ENCODE measurements around the gene HOXB3. TPM values are rescaled to one million over a fixed set of nuclear protein-coding genes. Genes with fewer than 3 reads are reported as not detected.
A peak's percentile ranks its signal among the peaks of the same experiment; 100 is the strongest.

Gene HOXB3
- total and polyA plus RNA-seq, 8 donors = 1.1 to 5.6 (median 2.0) TPM

- 2 to 3% methylated on average over 16 of the region's 16 CpGs for WGBS, 2 donors
- FAIRE-seq (no peak), ATAC-seq (no peak), DNase-seq (no peak)
- Histone ChIP-seq H3K27ac (peak overlapping the region in 2 of 4 donors; percentile 1 to 48), H3K27me3 (peaks cover 0 to 87% (median 6%) of the 10 kb centered on the region in 4 donors), H3K9me3 (no peaks in the 10 kb centered on the region), H3K36me3 (no peaks in the 10 kb centered on the region), H3K4me1 (peaks cover 0 to 12% (median 0%) of the 10 kb centered on the region in 3 donors), H3K4me3 (peak overlapping the region; percentile 28 to 50 (median 32))
- TF ChIP-seq, protein P1, sequence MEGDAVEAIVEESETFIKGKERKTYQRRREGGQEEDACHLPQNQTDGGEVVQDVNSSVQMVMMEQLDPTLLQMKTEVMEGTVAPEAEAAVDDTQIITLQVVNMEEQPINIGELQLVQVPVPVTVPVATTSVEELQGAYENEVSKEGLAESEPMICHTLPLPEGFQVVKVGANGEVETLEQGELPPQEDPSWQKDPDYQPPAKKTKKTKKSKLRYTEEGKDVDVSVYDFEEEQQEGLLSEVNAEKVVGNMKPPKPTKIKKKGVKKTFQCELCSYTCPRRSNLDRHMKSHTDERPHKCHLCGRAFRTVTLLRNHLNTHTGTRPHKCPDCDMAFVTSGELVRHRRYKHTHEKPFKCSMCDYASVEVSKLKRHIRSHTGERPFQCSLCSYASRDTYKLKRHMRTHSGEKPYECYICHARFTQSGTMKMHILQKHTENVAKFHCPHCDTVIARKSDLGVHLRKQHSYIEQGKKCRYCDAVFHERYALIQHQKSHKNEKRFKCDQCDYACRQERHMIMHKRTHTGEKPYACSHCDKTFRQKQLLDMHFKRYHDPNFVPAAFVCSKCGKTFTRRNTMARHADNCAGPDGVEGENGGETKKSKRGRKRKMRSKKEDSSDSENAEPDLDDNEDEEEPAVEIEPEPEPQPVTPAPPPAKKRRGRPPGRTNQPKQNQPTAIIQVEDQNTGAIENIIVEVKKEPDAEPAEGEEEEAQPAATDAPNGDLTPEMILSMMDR (IDR thresholded peaks at IDR 0.05) = no peak
- intact Hi-C loops (cut with DNase I) = loop anchor here in 1 of 3 donors (10.0 kb wide), 1 partner anchor 243 kb away; no protein-coding TSS in a partner anchor
Observed at GRCh38 chr17:48597528-48597777, 7.4 kb upstream of the HOXB3 start.

DNA sequence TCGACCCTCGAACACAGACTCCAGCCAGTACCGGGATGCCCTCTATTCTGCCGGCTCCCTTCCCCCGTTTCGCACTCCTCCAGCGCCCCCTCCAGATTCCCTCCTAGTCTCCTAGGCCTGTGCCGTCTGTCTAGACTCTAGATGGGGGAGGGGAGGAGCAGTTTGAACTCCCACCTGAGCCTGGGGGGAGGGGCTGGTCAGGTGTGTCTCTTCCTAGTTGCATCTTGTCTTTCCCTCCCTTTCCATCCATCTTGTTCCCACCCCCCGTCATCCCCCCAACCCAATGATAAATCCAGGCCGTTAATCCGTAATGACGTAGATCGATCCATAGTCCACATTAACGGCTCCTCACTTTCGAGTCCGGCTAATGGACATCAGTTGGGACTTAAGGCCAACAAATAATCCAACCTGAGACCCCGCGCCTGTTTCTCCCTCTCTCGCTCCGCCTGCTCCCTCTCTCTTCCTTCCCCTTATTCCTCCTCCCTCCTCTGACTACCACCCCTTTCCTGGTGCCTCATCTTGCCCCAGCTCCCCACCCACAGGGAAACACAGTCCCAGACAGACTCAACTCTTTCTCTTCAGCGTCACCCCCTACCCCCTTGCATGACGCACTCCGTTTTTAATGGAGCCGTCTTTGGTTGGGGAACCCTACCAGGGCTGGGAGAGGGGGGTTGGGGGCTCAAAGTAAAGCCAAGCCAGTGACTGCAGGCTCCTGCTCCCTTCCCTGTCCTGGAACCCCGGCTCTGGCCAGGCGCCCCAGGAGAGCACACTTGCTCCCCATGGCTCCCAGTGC lies 6.9 kb upstream of the HOXB3 start:
- TF ChIP-seq, protein P1 (IDR thresholded peaks at IDR 0.05) = no peak
- intact Hi-C loops (cut with DNase I) = loop anchor here in 1 of 3 donors (10.0 kb wide), 1 partner anchor 242 kb away; no protein-coding TSS in a partner anchor
- Histone ChIP-seq H3K4me1 (peaks cover 0 to 12% (median 0%) of the 10 kb centered on the region in 3 donors), H3K9me3 (no peaks in the 10 kb centered on the region), H3K27me3 (peaks cover 0 to 85% (median 6%) of the 10 kb centered on the region in 4 donors), H3K36me3 (no peaks in the 10 kb centered on the region), H3K4me3 (peak overlapping the region; percentile 28 to 50 (median 32)), H3K27ac (no peak overlapping the region)
- peak in 1 of 6 donors; percentile 58 for DNase-seq
- 7 to 9% methylated on average over 26 of the region's 26 CpGs for WGBS, 2 donors
- FAIRE-seq = no peak
- no peak for ATAC-seq

GRCh38 chr17:48596000-48596734 lies 6.1 kb upstream of the HOXB3 start:
- H3K4me3 ChIP-seq = peak overlapping the region in 1 of 4 donors; percentile 17
- no peak for ATAC-seq
- FAIRE-seq = no peak
- TF ChIP-seq, protein P1 (IDR thresholded peaks at IDR 0.05) = no peak
- peaks cover 0 to 86% (median 7%) of the 10 kb centered on the region in 4 donors for H3K27me3 ChIP-seq
- no peak overlapping the region for H3K27ac ChIP-seq
- peaks cover 0 to 5% (median 0%) of the 10 kb centered on the region in 3 donors for H3K4me1 ChIP-seq
- H3K9me3 ChIP-seq = no peaks in the 10 kb centered on the region
- WGBS, 2 donors = 7 to 8% methylated on average over 51 to 54 of the region's 54 CpGs
- DNase-seq = no peak
- H3K36me3 ChIP-seq = no peaks in the 10 kb centered on the region
- intact Hi-C loops (cut with DNase I) = loop anchor here in 1 of 3 donors (10.0 kb wide), 1 partner anchor 241 kb away; no protein-coding TSS in a partner anchor

DNA sequence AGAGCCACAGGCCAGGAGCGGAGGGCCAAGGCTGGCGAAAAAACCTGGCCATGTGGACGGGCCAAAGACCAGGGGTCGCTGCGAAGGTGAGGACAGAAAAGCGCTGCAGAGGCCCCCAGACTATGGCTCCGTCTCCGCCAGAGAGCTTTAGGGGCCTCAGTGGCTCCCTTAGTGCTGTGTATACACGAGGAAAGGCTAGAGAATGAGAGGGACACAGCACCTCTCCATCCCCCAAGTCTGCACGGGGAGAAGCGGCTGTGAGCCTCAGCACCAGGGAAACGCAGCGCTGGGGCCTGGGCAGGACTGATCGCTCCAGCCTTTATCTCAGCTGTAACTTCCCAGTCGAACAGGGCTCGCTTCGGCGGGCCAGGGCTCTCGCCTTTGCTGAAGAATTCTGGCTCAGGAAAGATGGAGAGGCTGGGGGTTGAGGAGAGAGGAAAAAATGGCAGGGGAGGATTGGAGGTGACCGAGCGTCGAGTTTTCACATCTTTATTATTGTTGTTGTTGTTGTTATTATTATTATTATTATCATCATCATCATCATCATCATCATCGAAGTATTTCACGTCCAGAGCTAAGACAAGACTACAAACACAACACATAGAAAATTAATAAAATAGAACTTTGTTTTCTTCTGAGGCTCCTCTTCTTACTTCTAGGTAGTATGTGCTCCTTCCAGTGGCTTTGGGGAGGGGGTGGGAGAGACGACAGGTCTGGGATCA lies 5.4 kb upstream of the HOXB3 start:
- 22% methylated on average over 25 of the region's 25 CpGs for WGBS, 2 donors
- Histone ChIP-seq H3K36me3 (no peaks in the 10 kb centered on the region), H3K27ac (no peak overlapping the region), H3K9me3 (no peaks in the 10 kb centered on the region), H3K4me3 (no peak overlapping the region), H3K27me3 (peaks cover 0 to 85% (median 9%) of the 10 kb centered on the region in 4 donors), H3K4me1 (peaks cover 0 to 5% (median 0%) of the 10 kb centered on the region in 3 donors)
- TF ChIP-seq, protein P1 (IDR thresholded peaks at IDR 0.05) = no peak
- FAIRE-seq (no peak), DNase-seq (no peak), ATAC-seq (no peak)
- intact Hi-C loops (cut with DNase I) = loop anchor here in 1 of 3 donors (10.0 kb wide), 1 partner anchor 241 kb away; no protein-coding TSS in a partner anchor

Measured in pancreas (tissue), 10 donors.